Endometrial microvascular endothelial cells (primary cell): ENCODE measurements around the gene HHIP. TPM values are rescaled to one million over a fixed set of nuclear protein-coding genes. Genes with fewer than 3 reads are reported as not detected.
"Not testable (repeated sequence)": the region's sequence is repeated elsewhere in the genome, so short reads cannot be mapped to it uniquely, and the experiment has no call there.

ENCODE experiments used
- in situ Hi-C: cut with HindIII; loops from 2 replicates; pipeline ENCODE4 v1.10.0; 2017; ENCODE audit warnings: low sequenced_read_pairs, low pct_unique_long_range_greater_than_20kb; ENCODE audit errors: inconsistent ontology term
- total RNA-seq: library from RNA; depleted of rRNA; stranded (reverse); fragments of >200 nt; gene quantifications from one replicate; pipeline ENCODE4 v1.2.3, GENCODE V29; 2015; ENCODE audit errors: inconsistent ontology term

The HHIP gene
- total RNA-seq, 1 donor from 2014 or later = 94.6 TPM

DNA sequence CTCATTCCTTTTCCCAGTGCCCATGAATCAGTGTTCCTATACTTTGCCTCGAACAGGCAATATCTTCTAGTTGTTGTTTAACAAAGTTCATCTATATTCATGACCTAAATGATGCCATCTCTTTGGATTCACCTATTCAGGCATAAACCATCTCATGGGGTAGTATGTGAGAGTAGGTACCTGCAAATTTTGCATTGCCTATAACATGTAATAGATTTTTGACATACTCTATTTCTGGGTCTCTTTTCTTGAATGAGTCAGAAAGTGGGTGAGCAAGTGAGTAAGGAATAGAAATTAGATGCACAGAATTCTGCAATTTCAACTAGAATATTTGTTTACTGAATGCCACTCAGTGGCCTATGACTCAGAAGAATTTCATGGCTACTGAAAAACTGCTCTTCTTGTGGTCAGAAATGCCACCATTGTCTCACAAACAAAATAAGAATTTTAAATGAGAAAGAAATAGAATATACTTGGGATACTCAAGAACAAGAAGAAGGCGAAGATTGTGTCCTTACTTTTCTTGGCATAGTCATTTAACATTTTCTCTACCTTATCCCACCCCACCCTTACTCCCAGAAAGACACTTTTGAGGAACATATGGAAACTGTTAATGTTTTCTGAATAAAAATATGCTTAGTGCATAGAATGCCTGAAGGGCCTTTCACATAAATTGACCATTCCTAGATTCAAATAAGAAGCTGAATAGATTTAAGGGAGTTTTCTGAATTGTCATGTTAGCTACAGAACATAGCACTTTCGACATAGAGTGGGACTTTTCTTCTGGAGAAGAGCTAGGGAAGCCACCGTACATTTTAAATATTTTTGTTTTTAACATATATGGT, 86.8 kb downstream of the HHIP start:
- in situ Hi-C loops = no loop called here

DNA sequence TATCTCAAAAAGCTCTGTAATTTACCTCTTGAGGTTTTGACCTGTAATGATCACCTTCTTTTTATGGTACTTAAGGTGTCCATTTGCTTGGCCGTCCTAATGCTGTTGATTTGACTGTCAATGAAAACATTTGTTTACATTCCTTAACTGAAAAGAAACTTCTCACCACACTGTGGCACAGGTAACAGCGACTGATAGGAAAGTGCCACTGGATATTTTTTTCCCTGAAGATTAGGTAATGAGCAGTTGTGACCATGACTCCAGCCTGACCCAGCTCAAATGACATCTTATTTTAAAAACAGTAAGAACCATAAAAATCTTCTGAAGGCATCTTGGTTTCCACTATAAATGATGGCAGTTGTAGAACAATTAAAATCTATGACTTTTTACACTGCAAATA, 87.6 kb downstream of the HHIP start:
- in situ Hi-C loops = no loop called here

DNA sequence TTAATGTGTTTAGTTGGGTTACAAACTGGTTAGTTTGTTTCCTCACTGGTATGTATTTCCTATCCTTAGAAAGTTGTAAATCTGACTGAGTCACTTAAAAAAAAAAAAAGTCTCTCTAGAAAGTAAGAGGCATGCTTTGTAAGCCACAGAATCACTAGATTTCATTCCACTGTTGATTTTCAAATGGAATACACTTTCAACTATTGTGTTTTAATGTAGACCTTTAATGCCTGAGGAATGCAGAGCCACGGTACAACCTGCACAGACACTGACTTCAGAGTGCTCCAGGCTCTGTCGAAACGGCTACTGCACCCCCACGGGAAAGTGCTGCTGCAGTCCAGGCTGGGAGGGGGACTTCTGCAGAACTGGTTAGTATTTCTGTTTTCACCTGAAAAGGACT, 88.6 kb downstream of the HHIP start:
- in situ Hi-C loops = no loop called here

DNA sequence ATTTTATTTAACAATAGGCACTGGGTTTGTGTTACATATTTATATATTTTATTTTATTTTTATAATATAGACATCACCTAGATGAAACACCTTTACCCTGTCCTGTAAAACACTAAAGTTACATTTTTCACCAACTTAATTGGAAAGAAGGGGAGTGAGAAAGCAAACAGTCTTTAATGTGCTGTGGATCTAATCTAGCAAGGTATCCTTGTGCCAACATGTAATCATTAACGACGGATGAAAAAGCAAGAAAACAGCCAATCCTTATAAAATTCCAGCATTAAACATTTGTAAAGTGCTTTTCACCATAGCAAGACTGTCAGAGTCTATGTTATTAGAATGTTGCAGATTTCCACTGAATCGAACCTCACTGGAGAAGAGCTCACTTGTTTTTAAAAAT, 92.7 kb downstream of the HHIP start:
- in situ Hi-C loops = no loop called here

DNA sequence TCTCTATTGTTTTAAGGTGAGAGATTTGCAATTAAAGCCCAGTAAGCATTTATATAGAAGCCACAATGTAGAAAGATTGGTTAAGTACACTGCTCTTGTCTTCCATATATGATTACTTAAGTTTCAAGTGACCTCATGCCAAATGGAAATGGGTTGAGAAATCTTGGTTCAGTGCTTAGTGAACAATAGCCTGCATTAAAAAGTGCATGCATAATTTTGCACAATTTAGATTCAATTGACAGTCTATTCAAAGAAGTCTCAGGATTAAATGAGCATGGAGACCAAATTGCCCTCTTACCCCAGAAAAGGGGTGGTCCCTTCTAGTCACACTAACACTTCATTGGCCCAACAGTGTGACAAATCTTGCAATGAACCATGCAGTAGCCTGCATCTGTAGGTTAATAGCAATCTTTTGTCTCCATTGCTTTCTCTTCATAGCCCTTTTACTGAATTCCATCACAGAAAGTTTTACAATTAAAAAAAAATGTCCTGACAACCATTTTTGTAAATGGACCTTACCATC, 93.6 kb downstream of the HHIP start:
- in situ Hi-C loops = no loop called here

DNA sequence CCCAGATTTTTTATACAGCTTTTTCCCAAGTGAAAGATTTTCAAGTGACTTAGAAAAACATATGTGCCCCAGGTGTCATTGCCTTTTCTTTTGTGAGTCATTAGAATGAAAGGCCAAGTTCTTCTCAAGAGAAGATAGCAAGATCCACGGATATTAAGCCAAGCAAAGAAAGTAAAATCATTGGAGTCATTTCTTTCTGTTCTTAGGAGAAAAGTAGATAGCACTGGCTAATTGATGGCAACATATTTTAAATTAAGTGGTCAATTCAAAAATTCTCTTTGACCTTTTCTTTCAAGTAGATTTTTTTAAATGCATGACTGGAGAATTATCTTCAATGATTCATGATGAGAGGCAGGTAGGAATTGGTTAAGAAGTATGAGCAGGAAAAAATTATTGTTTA, 94.4 kb downstream of the HHIP start:
- in situ Hi-C loops = no loop called here

DNA sequence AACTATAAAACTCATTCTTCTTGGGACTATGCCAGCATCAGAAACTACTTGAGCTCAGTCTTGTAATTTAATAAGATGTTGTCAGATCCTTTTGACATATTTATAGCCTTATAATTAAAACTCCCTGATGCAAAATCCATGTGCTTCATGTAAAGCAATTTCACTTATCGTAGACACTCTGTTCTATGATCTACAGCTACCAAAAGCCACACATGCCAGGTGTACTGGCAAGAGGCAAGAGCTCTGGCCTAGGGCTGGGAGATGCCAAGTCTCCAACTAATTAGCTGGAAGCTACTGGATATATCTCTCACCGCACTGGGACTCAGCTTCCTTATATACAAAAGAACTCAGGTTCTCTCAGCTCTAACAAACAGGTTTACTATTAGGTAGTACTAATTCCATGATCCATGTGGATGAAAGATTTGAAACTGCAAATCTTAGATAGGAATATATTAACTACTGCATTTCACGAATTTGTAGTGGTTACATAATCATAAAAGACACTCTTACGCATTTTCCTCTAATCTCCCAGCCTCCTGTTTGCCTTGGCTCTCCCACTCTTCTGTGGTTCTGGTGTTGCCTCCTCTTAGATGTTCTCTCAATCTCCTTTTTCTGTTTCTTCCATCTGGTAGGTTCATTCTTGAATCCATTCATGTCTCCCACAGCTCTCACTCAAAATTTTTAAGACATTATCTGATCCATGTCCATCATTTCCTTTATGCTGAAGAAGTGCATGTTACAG, 103.0 kb downstream of the HHIP start:
- in situ Hi-C loops = no loop called here

DNA sequence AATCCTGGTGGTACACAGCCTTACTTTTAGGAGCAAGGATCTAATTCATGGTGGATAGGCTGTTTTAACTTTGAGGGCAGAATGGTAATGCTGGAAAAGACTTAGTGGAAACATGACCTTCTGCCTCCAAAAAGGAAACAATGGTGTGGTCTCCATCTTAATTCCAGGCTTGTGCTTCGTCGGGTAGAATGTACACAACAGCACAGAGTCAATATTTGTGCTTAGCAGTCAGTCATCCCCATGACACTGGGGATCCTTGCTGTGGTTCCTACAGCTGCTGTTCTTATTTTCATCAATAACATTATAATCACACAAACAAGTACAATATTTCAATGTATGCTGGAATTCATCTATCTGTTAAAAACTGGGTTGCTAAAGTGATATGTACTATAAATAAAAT, 104.4 kb downstream of the HHIP start:
- in situ Hi-C loops = no loop called here

DNA sequence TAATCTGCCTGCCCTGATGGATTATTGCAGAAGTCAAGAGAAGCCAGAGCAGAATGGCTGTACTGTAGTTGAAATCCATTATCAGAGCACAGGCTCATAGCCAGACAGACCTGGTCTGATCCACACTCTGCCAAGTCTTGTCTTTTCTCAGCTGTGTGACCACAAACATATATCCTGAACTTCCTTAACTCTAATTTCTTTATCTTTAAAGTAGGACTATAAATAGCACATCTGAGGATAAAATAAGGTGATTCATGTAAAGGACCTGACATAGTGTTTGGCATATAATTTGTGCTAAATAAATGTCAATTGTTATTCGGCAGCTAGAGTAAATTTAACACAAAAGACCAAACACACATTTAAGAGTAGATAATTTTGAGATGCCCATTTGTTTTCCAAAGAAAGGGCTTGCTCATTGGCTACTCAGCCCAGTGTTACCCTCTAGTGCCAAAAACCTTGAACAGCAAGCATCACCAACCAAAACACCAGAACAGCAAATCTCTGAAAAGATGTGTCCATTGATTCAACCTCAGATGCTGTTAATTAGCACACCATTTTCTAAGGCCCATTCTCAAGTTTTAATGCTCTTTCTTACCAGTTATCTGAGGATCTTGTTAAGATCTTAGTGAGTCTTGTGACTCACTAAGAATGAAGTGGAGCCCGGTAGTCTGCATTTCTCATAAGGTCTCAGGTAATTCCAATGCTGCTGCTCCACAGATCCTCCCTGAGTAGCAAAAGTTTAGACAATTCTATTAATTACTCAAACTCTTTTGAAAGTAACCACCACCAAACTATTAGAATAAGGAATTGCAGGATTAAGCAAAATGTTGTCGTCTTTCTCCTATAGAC, 108.8 kb downstream of the HHIP start:
- in situ Hi-C loops = no loop called here

DNA sequence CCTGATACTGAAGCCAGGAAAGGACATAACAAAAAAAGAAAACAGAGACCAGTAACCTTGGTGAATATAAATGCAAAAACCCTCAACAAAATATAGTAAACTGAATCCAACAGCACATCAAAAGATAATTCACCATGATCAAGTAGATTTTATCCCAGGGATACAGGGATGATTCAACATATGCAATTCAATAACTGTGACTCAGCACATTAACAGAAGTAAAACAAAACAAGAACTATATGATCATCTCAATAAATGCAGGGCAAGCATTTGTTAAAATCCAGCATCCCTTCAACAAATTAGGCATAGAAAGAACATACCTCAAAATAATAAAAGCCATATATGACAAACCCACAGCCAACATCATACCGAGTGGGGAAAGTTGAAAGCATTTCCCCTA, 112.0 kb downstream of the HHIP start:
- in situ Hi-C loops = no loop called here

DNA sequence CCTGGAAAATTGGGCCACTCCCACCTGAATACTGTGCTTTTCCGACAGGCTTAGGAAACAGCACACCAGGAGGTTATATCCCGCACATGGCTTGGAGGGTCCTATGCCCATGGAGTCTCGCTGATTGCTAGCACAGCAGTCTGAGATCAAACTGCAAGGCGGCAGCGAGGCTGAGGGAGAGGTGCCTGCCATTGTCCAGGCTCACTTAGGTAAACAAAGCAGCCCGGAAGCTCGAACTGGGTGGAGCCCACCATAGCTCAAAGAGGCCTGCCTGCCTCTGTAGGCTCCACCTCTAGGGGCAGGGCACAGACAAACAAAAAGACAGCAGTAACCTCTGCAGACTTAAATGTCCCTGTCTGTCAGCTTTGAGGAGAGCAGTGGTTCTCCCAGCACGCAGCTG, 122.9 kb downstream of the HHIP start:
- in situ Hi-C loops = not testable (repeated sequence)

DNA sequence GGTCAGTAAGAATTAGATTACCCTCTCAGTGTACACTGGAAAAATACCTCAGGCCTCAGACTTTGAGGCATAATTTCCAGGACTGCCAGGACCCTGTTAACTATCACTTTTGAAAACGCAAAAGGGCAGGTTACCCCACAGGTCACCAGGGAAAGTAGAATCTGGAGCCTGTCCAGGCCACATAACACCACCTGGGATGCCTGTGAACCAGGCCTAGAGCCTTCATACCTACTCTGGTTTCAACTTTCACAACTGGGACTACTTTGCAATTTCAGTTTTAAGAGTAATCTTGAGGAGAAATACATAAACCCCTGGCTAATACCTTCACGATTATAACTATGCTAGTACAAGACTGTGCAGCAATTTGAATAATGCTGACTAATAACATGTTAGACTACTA, 132.4 kb downstream of the HHIP start:
- in situ Hi-C loops = no loop called here

DNA sequence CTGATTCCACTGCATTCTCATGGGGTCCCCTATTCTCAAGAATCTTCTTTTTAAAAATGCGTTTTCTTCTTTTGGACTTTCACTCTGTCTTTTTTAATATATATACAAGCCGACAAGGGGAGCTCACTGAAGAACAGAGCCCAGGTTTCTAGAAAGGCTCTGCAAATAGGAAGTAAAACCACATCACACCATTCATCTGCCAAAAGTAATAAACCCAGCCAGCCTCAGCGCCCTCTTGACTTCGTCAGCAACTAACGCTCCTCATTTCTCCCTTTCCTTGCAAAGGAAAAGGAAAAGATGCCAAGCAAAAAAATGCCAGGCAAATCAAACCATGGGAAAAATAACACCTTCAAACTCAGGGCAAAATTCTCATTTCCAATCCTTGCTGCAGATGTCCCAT, 136.4 kb downstream of the HHIP start:
- in situ Hi-C loops = no loop called here

DNA sequence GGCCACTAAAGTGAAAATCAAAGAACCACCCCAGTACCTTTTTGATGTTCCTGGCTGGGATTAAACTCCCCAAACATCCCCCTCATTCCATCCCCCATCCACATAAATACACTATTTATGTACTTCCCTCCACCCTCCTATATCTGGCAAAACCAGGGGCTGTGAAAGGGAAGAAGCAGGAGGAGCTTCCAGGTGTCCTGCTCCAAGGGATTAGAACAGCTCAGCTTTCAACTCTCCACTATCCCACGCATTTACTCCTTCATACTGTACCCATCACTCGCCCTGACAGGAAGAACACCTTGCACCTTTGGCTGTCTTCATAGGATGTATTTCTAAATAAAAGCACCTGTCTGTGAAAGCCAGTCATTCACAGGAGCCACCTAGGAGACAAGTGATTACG, 140.0 kb downstream of the HHIP start:
- in situ Hi-C loops = no loop called here

DNA sequence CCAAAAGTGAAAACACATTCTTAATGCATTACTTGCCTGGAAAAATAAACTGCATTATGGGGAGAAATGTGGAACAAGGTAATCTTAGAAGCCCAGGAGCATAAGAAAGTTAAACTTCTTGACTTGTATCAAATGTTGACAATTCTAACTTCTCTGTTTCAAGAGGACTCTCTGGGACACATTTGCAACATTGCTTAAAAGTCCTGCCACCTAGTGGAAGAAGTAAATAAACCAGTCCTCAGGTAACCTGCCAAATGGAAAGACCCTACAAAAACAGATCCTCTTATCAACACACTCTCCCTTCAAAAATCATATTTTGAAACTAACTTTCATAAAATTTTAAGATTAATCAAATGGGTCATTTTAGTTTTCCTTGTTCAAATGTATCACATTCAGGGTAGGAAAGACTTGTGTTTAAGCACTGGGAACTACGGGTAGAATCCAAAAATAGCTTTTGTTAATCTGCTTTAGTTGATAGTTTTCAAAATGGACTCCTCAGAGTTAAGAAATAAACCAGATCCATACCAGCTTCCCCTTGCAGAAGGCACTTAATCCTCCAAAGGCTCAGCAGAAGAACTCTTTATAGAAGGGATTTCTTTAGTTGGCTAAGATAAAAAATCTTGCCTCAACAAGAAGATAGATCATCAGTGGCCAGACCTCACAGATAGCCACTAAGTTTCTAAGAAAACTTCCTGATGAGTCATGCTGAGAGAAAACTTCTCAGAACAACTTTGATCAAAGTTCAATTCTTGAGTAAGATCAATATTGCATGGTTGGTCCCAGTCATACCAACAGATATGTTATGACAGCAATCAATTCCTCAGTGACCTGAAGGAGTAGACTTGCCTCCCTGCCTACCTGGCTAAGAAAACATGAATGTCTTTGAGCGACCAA, 141.7 kb downstream of the HHIP start:
- in situ Hi-C loops = no loop called here

DNA sequence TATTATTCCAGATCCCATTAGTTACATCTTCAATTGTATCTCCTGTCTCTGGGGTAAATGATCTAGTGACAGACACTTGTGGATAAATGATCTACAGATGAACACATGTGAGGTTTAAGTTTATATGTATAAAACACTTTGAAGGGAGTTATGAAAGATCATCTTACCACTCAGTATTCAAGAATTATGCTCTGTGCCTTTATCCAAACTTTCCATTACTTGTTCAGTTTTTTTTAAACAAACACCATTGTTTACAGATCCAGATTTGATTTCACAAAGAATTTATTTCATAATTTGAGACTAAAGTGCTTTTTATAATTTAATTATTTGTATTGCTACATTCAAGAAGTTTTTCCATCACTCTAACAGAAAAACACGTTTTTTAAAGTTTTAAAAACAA, 142.5 kb downstream of the HHIP start:
- in situ Hi-C loops = no loop called here

DNA sequence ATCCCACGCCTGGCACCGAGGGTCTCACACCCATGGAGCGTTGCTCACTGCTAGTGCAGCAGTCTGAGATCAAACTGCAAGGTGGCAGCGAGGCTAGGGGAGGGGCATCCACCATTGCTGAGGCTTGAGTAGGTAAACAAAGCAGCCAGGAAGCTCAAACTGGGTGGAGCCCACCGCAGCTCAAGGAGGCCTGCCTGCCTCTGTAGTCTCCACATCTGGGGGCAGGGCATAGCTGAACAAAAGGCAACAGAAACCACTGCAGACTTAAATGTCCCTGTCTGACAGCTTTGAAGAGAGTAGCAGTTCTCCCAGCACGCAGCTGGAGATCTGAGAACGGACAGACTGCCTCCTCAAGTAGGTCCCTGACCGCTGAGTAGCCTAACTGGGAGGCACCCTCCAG, 146.0 kb downstream of the HHIP start:
- in situ Hi-C loops = not testable (repeated sequence)
